Peyer's patch (tissue), 4 donors: ENCODE results near the gene CDK5RAP3. TPM values are rescaled to one million over a fixed set of nuclear protein-coding genes. Genes with fewer than 3 reads are reported as not detected.
A peak's percentile ranks its signal among the peaks of the same experiment; 100 is the strongest.

Experiments
- DNase-seq, 3 donors: peaks; one replicate each; pipeline ENCODE4 v3.0.0-alpha.2; 2017 to 2019
- H3K27ac ChIP-seq, 4 donors: fragments of 200-600 bp; sonication (generic); one replicate each; pipeline ENCODE4 v1.5.1; 2016 to 2019
- H3K27me3 ChIP-seq, 2 donors: fragments of 200-600 bp; sonication (generic); one replicate each; pipeline ENCODE4 v1.5.1; 2019
- H3K36me3 ChIP-seq, 3 donors: fragments of 200-600 bp; sonication (generic); one replicate each; pipeline ENCODE4 v1.5.1; 2016 to 2019
- H3K4me1 ChIP-seq, 4 donors: fragments of 200-600 bp; sonication (generic); one replicate each; pipeline ENCODE4 v1.5.1; 2016 to 2019
- H3K4me3 ChIP-seq, 4 donors: fragments of 200-600 bp; sonication (generic); 1 replicate in 3 of 4; 2 replicates in 1 of 4; pipeline ENCODE4 v1.5.1; 2016 to 2019; ENCODE audit warnings: mild to moderate bottlenecking in 1 of 4
- H3K9me3 ChIP-seq, 4 donors: fragments of 200-600 bp; sonication (generic); one replicate each; pipeline ENCODE4 v1.5.1; 2016 to 2019; ENCODE audit warnings: mild to moderate bottlenecking in 1 of 4
- CTCF ChIP-seq, 6 experiments: fragments of 450-650 bp in 4 of 6; fragments of 200-600 bp in 2 of 6; sonication (generic) in 1 of 6; IDR thresholded peaks; one replicate each; pipeline ENCODE4 v1.5.1; 2017 to 2019; ENCODE audit warnings: antibody characterized with exemption in 6 of 6, mild to moderate bottlenecking in 3 of 6, moderate library complexity in 1 of 6
- POLR2A ChIP-seq, 2 donors: fragments of 450-650 bp; IDR thresholded peaks; one replicate each; pipeline ENCODE4 v1.5.1; 2017; ENCODE audit warnings: antibody characterized with exemption in 2 of 2, mild to moderate bottlenecking in 2 of 2, moderate library complexity in 2 of 2
- total RNA-seq, 4 donors: library from RNA; depleted of rRNA; stranded (reverse); fragments of >200 nt; gene quantifications; one replicate each; pipeline ENCODE4 v1.1.0, GENCODE V29; 2016

CDK5RAP3 gene
- total RNA-seq, 4 donors from 2014 or later = 198 to 1,062 (median 553) TPM

DNA sequence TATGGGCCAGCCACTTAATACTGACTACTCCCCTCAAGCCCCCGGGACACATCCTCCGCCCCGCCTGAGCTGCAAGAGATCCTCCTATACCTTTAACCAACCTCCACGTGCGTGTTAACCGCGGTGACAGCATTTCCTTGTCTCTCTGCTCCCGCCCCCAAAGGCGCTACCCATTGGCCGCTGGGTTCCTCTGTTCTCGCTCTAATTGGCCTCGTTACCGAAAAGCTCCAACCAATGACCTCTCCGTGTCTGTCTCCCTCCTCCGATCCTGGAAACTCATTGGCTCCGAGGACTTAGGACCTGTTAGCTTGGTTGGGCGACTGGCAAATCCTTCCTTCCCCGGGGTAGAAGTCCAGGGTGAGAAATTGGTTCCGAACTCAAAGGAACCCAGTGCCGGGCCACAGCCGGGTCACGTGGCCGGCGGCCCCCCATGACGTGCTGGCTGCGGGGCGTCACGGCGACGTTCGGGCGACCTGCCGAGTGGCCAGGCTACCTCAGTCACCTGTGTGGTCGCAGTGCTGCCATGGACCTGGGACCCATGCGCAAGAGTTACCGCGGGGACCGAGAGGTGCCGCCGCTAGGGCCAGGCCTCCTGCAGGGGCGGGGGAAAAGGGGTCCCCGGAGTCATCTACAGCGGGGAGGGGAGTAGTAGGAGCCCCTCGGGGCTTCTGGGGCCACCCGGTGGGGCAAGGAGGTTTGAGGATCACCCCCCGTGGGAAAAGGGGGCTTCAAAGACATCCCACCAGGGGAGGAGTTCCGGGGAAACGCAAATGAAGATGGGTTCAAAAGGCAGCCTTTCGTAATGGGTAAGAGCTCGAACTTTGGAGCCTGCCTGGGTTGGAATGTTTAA, 29.4 kb upstream of the CDK5RAP3 start, which contains the start of gene PNPO:
TSS of gene PNPO (plus strand) at position 326 of the 850 bp plus-strand sequence. CDS start at position 431, 105 bp downstream.
- no peaks in the 10 kb centered on the region for H3K9me3 ChIP-seq
- DNase-seq = peak; percentile 93 to 98 (median 96)
- H3K36me3 ChIP-seq = peaks cover 0 to 6% (median 0%) of the 10 kb centered on the region in 3 donors
- H3K27ac ChIP-seq = peak within 1 kb of the TSS; percentile 77 to 84 (median 82)
- peak in 3 of 6 experiments; percentile 37 to 49 (median 43) for TF ChIP-seq CTCF (IDR thresholded peaks at IDR 0.05)
- TF ChIP-seq POLR2A (IDR thresholded peaks at IDR 0.05) = peak; percentile 54 to 73
- peaks cover 0 to 32% (median 6%) of the 10 kb centered on the region in 4 donors for H3K4me1 ChIP-seq
- H3K4me3 ChIP-seq = peak within 1 kb of the TSS; percentile 63 to 92 (median 76)
- no peaks in the 10 kb centered on the region for H3K27me3 ChIP-seq

- Histone ChIP-seq H3K27ac (peak overlapping the region; percentile 77 to 84 (median 82)), H3K27me3 (no peaks in the 10 kb centered on the region), H3K9me3 (no peaks in the 10 kb centered on the region), H3K4me1 (peaks cover 0 to 32% (median 6%) of the 10 kb centered on the region in 4 donors), H3K36me3 (peaks cover 0 to 6% (median 0%) of the 10 kb centered on the region in 3 donors), H3K4me3 (peak overlapping the region; percentile 63 to 92 (median 76))
- no peak for DNase-seq
- no peak for TF ChIP-seq POLR2A (IDR thresholded peaks at IDR 0.05)
- TF ChIP-seq CTCF (IDR thresholded peaks at IDR 0.05) = no peak
Observed at GRCh38 chr17:47942096-47942510, 28.8 kb upstream of the CDK5RAP3 start.

- Histone ChIP-seq H3K9me3 (no peaks in the 10 kb centered on the region), H3K27ac (peak overlapping the region in 2 of 4 donors; percentile 82 to 83), H3K4me3 (peak overlapping the region in 3 of 4 donors; percentile 63 to 92 (median 79)), H3K36me3 (peaks cover 0 to 6% (median 0%) of the 10 kb centered on the region in 3 donors), H3K27me3 (no peaks in the 10 kb centered on the region), H3K4me1 (peaks cover 0 to 32% (median 6%) of the 10 kb centered on the region in 4 donors)
- no peak for DNase-seq
- TF ChIP-seq CTCF (IDR thresholded peaks at IDR 0.05) (no peak), POLR2A (IDR thresholded peaks at IDR 0.05) (no peak)
Observed at GRCh38 chr17:47942568-47942967, 28.3 kb upstream of the CDK5RAP3 start.

DNA sequence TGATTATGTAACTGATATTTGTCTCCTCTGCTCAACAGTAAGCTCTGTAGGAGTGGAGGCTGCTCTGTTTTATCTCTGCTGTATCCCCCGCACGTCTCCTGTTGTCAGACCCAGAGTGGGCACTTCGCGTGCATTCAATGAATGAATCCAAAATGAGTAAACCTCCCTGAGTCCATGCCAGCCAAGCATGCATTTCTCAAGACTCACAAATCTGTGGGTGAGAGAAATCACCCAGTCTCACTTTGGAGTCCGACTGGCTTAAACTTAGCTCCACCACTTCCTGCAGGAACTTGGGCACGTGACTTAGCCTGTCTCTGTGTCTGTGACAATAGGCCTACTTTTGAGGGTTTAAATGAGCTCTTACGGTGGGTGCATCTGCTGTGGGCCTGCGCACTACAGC, 25.8 kb upstream of the CDK5RAP3 start:
- peaks cover 0 to 6% (median 0%) of the 10 kb centered on the region in 3 donors for H3K36me3 ChIP-seq
- no peak for DNase-seq
- peak overlapping the region in 1 of 4 donors; percentile 53 for H3K27ac ChIP-seq
- H3K4me1 ChIP-seq = peaks cover 0 to 48% (median 12%) of the 10 kb centered on the region in 4 donors
- no peaks in the 10 kb centered on the region for H3K27me3 ChIP-seq
- H3K9me3 ChIP-seq = no peaks in the 10 kb centered on the region
- H3K4me3 ChIP-seq = no peak overlapping the region
- TF ChIP-seq POLR2A (IDR thresholded peaks at IDR 0.05) (no peak), CTCF (IDR thresholded peaks at IDR 0.05) (no peak)

DNA sequence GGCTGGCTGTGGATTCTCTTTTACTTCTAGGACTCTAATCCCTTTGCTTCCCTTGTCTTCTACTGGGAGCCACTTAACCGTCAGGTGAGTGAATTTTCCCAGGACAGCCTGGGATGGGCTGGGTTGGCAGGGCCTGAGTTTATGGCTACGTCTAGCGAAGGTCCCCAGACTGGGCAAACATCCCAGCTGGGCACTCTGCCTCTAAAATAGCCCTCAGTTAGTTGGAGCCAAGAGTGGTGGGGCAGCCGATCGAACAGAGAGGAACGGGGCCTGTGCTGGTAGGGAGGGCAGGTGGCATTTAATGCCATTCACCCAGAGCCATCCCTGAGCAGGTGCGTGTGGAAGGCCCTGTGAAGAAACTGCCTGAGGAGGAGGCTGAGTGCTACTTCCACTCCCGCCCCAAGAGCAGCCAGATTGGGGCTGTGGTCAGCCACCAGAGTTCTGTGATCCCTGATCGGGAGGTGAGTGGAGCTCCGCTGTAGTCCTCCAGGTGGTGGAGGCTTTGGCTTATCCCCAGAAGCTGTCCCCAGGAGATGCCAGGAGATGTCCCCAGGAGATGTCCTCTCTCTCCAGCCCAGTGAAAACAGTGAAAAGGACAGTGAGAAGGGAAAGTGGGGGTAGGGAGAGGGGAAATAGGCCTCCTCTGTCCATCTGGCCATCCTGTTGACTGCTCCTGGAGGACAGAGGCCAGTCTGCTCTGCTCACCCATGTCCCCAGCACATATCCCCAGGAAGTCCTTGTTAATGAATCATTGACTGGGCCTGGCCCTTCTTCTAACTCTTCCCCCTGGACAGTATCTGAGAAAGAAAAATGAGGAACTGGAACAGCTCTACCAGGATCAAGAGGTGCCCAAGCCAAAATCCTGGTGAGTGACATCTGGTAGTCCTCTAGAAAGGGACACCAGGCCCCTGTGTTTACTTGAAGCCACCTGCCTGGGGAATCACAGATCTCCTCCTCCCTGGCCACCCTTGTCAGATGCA, 25.1 kb upstream of the CDK5RAP3 start:
- DNase-seq = no peak
- Histone ChIP-seq H3K9me3 (no peaks in the 10 kb centered on the region), H3K27me3 (no peaks in the 10 kb centered on the region), H3K4me3 (no peak overlapping the region), H3K36me3 (peaks cover 0 to 10% (median 0%) of the 10 kb centered on the region in 3 donors), H3K27ac (peak overlapping the region in 2 of 4 donors; percentile 18 to 53), H3K4me1 (peaks cover 0 to 48% (median 14%) of the 10 kb centered on the region in 4 donors)
- TF ChIP-seq CTCF (IDR thresholded peaks at IDR 0.05) (no peak), POLR2A (IDR thresholded peaks at IDR 0.05) (no peak)
